Measurements from ENCODE around the gene SAMD9L. TPM values are rescaled to one million over a fixed set of nuclear protein-coding genes. Genes with fewer than 3 reads are reported as not detected.

Gene SAMD9L
- total RNA-seq, 1 donor from 2014 or later, result not detected

DNA sequence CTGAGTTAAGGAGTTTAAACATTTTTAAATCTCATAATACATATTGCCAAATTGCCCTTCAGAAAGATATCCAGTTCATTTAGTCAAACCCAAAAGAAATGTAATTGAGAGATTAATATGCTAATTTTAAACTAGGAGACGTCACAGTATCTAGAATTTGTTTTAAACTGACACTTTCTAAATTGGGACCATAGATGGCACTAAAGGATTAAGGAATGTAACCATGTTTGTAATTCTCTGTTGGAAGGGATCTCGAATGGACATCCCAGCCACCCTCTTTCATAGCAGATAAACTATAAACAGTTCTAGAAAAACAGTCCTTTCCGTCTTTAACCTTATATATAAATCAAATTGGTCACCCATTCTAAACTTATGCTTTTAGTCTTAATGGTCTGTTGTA, 30.0 kb upstream of the SAMD9L start:
- no peaks in the 10 kb centered on the region for H3K36me3 Mint-ChIP-seq
- Histone ChIP-seq H3K27me3 (peaks cover 23% of the 10 kb centered on the region), H3K27ac (no peak overlapping the region), H3K4me1 (no peaks in the 10 kb centered on the region), H3K4me2 (no peak overlapping the region), H3K36me3 (no peaks in the 10 kb centered on the region), H3F3A (ENCODE audit: low read depth) (no peaks in the 10 kb centered on the region), H4K20me1 (ENCODE audit: low read depth) (no peaks in the 10 kb centered on the region), H3K4me3 (no peak overlapping the region), H3K9me3 (ENCODE audit: low read depth) (no peaks in the 10 kb centered on the region), H3K79me2 (ENCODE audit: low read depth) (no peaks in the 10 kb centered on the region), H3K9ac (no peak overlapping the region), H2AFZ (replicated peaks) (no peak overlapping the region)
- no peaks in the 10 kb centered on the region for H3K9me3 Mint-ChIP-seq
- TF ChIP-seq EZH2 (IDR thresholded peaks at IDR 0.05), result no peak
- TF ChIP-seq, protein P1, sequence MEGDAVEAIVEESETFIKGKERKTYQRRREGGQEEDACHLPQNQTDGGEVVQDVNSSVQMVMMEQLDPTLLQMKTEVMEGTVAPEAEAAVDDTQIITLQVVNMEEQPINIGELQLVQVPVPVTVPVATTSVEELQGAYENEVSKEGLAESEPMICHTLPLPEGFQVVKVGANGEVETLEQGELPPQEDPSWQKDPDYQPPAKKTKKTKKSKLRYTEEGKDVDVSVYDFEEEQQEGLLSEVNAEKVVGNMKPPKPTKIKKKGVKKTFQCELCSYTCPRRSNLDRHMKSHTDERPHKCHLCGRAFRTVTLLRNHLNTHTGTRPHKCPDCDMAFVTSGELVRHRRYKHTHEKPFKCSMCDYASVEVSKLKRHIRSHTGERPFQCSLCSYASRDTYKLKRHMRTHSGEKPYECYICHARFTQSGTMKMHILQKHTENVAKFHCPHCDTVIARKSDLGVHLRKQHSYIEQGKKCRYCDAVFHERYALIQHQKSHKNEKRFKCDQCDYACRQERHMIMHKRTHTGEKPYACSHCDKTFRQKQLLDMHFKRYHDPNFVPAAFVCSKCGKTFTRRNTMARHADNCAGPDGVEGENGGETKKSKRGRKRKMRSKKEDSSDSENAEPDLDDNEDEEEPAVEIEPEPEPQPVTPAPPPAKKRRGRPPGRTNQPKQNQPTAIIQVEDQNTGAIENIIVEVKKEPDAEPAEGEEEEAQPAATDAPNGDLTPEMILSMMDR (IDR thresholded peaks at IDR 0.05), result no peak
- no peak for TF ChIP-seq EZH2phosphoT487 (IDR thresholded peaks at IDR 0.05)
- no peak for DNase-seq (ENCODE audit: low spot score)
- no peak overlapping the region for H3K27ac Mint-ChIP-seq
- peaks cover 3% of the 10 kb centered on the region for H3K27me3 Mint-ChIP-seq (ENCODE audit: insufficient read depth, low read depth)
- no peaks in the 10 kb centered on the region for H3K4me1 Mint-ChIP-seq
- no peak overlapping the region for H3K4me3 Mint-ChIP-seq

DNA sequence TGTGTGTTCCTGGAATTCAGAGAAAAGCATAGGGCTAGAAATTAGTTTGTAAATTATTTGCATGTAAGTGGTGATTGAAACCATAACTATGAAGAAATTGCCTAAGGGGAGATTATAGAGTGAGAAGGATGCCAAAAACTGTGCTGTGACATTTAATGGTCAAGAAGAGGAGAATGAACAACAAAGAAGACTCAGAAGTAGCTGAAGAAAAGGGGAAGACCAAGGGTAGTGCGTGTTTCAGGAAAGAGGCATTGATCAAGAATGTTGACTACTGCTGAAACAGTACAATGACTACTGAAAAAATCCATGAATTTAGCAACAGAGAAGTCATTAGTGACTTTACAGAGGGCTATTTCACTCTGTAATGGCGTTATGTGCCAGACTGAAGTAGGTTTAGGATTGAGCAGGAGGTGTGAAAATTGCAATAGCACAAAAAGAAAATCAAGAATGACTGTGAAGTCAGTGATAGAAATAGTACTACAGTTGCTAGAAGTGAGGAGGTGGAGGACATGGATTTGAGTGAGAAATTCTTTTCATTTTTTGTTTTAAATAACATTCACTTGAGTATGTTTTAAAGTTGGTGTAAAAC, 28.9 kb upstream of the SAMD9L start:
- no peak for DNase-seq (ENCODE audit: low spot score)
- no peak overlapping the region for H3K4me3 Mint-ChIP-seq
- H3K9me3 Mint-ChIP-seq, result no peaks in the 10 kb centered on the region
- no peaks in the 10 kb centered on the region for H3K27me3 Mint-ChIP-seq (ENCODE audit: insufficient read depth, low read depth)
- no peak overlapping the region for H2AFZ ChIP-seq (replicated peaks)
- H4K20me1 ChIP-seq (ENCODE audit: low read depth), result no peaks in the 10 kb centered on the region
- no peaks in the 10 kb centered on the region for H3K36me3 ChIP-seq
- H3K27ac ChIP-seq, result no peak overlapping the region
- no peaks in the 10 kb centered on the region for H3F3A ChIP-seq (ENCODE audit: low read depth)
- TF ChIP-seq EZH2 (IDR thresholded peaks at IDR 0.05), result no peak
- no peak for TF ChIP-seq EZH2phosphoT487 (IDR thresholded peaks at IDR 0.05)
- no peaks in the 10 kb centered on the region for H3K4me1 Mint-ChIP-seq
- H3K4me2 ChIP-seq, result no peak overlapping the region
- no peak overlapping the region for H3K4me3 ChIP-seq
- H3K27me3 ChIP-seq, result peaks cover 12% of the 10 kb centered on the region
- H3K36me3 Mint-ChIP-seq, result no peaks in the 10 kb centered on the region
- H3K9ac ChIP-seq, result no peak overlapping the region
- no peaks in the 10 kb centered on the region for H3K4me1 ChIP-seq
- no peaks in the 10 kb centered on the region for H3K79me2 ChIP-seq (ENCODE audit: low read depth)
- no peak overlapping the region for H3K27ac Mint-ChIP-seq
- no peaks in the 10 kb centered on the region for H3K9me3 ChIP-seq (ENCODE audit: low read depth)

DNA sequence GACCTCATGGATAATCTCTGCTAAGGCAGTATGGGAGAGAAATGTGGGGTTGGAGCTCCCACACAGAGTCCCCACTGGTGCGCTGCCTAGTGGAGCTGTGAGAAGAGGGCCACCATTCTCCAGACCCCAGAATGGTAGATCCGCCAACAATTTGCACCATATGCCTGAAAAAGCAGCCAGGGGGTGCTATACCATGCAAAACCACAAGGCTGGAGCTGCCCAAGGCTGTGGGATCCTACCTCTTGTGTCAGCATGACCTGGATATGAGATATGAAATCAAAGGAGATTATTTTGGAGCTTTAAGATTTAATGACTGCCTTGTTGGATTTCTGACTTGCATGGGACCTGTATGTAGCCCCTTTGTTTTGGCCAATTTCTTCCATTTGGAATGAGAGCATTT, 27.0 kb upstream of the SAMD9L start:
- Histone ChIP-seq H3K4me1 (no peaks in the 10 kb centered on the region), H3K4me2 (no peak overlapping the region), H3K9ac (no peak overlapping the region), H3K79me2 (ENCODE audit: low read depth) (no peaks in the 10 kb centered on the region), H3F3A (ENCODE audit: low read depth) (no peaks in the 10 kb centered on the region), H3K4me3 (no peak overlapping the region), H4K20me1 (ENCODE audit: low read depth) (no peaks in the 10 kb centered on the region), H3K27me3 (peaks cover 3% of the 10 kb centered on the region), H3K36me3 (no peaks in the 10 kb centered on the region), H3K27ac (no peak overlapping the region), H2AFZ (replicated peaks) (no peak overlapping the region), H3K9me3 (ENCODE audit: low read depth) (no peaks in the 10 kb centered on the region)
- no peaks in the 10 kb centered on the region for H3K4me1 Mint-ChIP-seq
- no peaks in the 10 kb centered on the region for H3K36me3 Mint-ChIP-seq
- TF ChIP-seq EZH2phosphoT487 (IDR thresholded peaks at IDR 0.05) (no peak), EZH2 (IDR thresholded peaks at IDR 0.05) (no peak)
- TF ChIP-seq, protein P1 (IDR thresholded peaks at IDR 0.05), result no peak
- peaks cover 11% of the 10 kb centered on the region for H3K9me3 Mint-ChIP-seq
- no peak overlapping the region for H3K4me3 Mint-ChIP-seq
- H3K27ac Mint-ChIP-seq, result no peak overlapping the region
- H3K27me3 Mint-ChIP-seq (ENCODE audit: insufficient read depth, low read depth), result peaks cover 4% of the 10 kb centered on the region
- no peak for DNase-seq (ENCODE audit: low spot score)

DNA sequence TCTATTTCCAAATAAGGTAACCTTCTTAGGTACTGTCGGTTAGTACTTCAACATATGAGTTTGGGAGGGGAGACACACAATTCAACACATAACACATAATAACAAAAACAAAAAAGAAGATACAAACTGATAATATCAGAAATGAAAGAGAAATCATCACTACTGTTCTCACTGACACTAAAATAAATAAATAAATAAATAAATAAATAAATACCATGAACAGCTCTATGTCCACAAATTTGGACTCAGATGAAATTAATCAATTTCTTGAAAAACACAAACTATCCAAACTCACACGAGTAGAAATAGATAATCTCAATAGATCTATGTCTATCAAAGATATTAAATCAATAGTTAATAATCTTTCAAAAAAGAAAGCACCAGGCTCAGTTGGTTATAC, 24.5 kb upstream of the SAMD9L start:
- Histone ChIP-seq H3K4me3 (no peak overlapping the region), H3K79me2 (ENCODE audit: low read depth) (no peaks in the 10 kb centered on the region), H3K27ac (no peak overlapping the region), H3K9me3 (ENCODE audit: low read depth) (no peaks in the 10 kb centered on the region), H3K27me3 (no peaks in the 10 kb centered on the region), H4K20me1 (ENCODE audit: low read depth) (no peaks in the 10 kb centered on the region), H2AFZ (replicated peaks) (no peak overlapping the region), H3K4me2 (no peak overlapping the region), H3K36me3 (no peaks in the 10 kb centered on the region), H3K4me1 (no peaks in the 10 kb centered on the region), H3K9ac (no peak overlapping the region), H3F3A (ENCODE audit: low read depth) (no peaks in the 10 kb centered on the region)
- Mint-ChIP-seq H3K36me3 (no peaks in the 10 kb centered on the region), H3K9me3 (peaks cover 11% of the 10 kb centered on the region), H3K4me3 (no peak overlapping the region), H3K27ac (no peak overlapping the region), H3K27me3 (ENCODE audit: insufficient read depth, low read depth) (peaks cover 4% of the 10 kb centered on the region), H3K4me1 (no peaks in the 10 kb centered on the region)
- TF ChIP-seq EZH2 (IDR thresholded peaks at IDR 0.05) (no peak), EZH2phosphoT487 (IDR thresholded peaks at IDR 0.05) (no peak)
- TF ChIP-seq, protein P1 (IDR thresholded peaks at IDR 0.05), result no peak
- DNase-seq (ENCODE audit: low spot score), result no peak

Data from neural progenitor cell (in vitro differentiated cells).